Breast epithelium (tissue), 4 donors: ENCODE data around the gene DHRS12. TPM values are rescaled to one million over a fixed set of nuclear protein-coding genes. Genes with fewer than 3 reads are reported as not detected.

Experiments
- DNase-seq, 2 donors: peaks; one replicate each; pipeline ENCODE4 v3.0.0-alpha.2; 2019; ENCODE audit warnings: low spot score in 2 of 2
- H3K27ac ChIP-seq, 2 donors: fragments of 200-600 bp; sonication (generic) in 1 of 2; one replicate each; pipeline ENCODE4 v1.5.1; 2016 to 2019; ENCODE audit warnings: mild to moderate bottlenecking in 1 of 2
- H3K27me3 ChIP-seq, 2 donors: fragments of 200-600 bp; sonication (generic) in 1 of 2; one replicate each; pipeline versions ENCODE4 v1.5.1 to v1.6.0; 2017 to 2019; ENCODE audit warnings: control low read depth in 1 of 2, mild to moderate bottlenecking in 1 of 2
- H3K36me3 ChIP-seq: fragments of 200-600 bp; one replicate; pipeline ENCODE4 v1.5.1; 2019
- H3K4me1 ChIP-seq, 2 donors: fragments of 200-600 bp; sonication (generic); one replicate each; pipeline ENCODE4 v1.5.1; 2016 to 2019; ENCODE audit warnings: control low read depth in 1 of 2
- H3K4me3 ChIP-seq, 3 donors: fragments of 200-600 bp; sonication (generic); 1 replicate in 2 of 3; 2 replicates in 1 of 3; pipeline ENCODE4 v1.5.1; 2016 to 2019; ENCODE audit warnings: mild to moderate bottlenecking in 3 of 3, moderate library complexity in 2 of 3
- H3K9me3 ChIP-seq, 2 donors: fragments of 200-600 bp; sonication (generic) in 1 of 2; one replicate each; pipeline ENCODE4 v1.5.1; 2016 to 2019; ENCODE audit warnings: control low read depth in 1 of 2
- CTCF ChIP-seq, 3 donors: fragments of 450-650 bp; IDR thresholded peaks; one replicate each; pipeline ENCODE4 v1.5.1; 2016 to 2017; ENCODE audit warnings: antibody characterized with exemption in 3 of 3, mild to moderate bottlenecking in 3 of 3, moderate library complexity in 3 of 3
- POLR2A ChIP-seq: fragments of 450-650 bp; IDR thresholded peaks from one replicate; pipeline ENCODE4 v1.6.1; 2016; ENCODE audit warnings: antibody characterized with exemption, mild to moderate bottlenecking, moderate library complexity
- POLR2AphosphoS5 ChIP-seq, 3 donors: sonication (generic); formaldehyde crosslinking; IDR thresholded peaks; one replicate each; pipeline ENCODE4 v1.6.1; 2017; ENCODE audit warnings: antibody characterized with exemption in 3 of 3
- intact Hi-C: fragments of 100-400 bp; cut with DNase I; formaldehyde crosslinking; loops from one replicate; pipeline ENCODE4 v1.15.1; 2023; ENCODE audit warnings: low total_unique reads
- total RNA-seq, 3 donors: library from RNA; depleted of rRNA; stranded (reverse); fragments of >200 nt; gene quantifications; one replicate each; pipeline ENCODE4 v1.1.0, GENCODE V29; 2016

DHRS12 gene
- total RNA-seq, 3 donors from 2014 or later, result 16.2 to 35.7 (median 16.4) TPM

GRCh38 chr13:51721496-51721895, 82.5 kb downstream of the DHRS12 start:
- Histone ChIP-seq H3K36me3 (no peaks in the 10 kb centered on the region), H3K4me1 (no peaks in the 10 kb centered on the region), H3K4me3 (no peak overlapping the region), H3K9me3 (no peaks in the 10 kb centered on the region), H3K27me3 (no peaks in the 10 kb centered on the region), H3K27ac (peak overlapping the region; percentile 37 to 78)
- TF ChIP-seq CTCF (IDR thresholded peaks at IDR 0.05) (no peak), POLR2A (no peak), POLR2AphosphoS5 (IDR thresholded peaks at IDR 0.05) (peak in 1 of 3 donors; percentile 33)
- peak in 1 of 2 donors; percentile 37 for DNase-seq
- intact Hi-C loops, result no loop called here

DNA sequence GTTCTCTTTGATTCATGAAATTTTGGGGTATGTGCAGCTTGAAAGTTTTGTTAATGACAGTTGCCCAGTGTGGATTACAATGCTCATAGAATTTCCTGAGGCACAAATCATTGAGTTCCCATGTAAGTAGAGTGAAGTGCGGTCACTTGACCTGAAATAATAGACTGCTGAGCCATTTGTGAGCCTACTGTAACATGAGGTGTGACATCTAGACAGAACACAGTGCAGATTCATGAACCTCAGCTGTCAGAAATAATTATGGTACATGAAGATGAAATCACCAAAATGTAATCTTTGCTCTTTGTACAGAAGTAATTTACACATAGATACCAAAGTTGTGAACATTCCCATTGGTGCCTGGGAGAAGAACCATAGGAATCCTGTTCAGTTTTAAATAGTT, 84.6 kb downstream of the DHRS12 start:
- TF ChIP-seq POLR2A (no peak), CTCF (IDR thresholded peaks at IDR 0.05) (no peak), POLR2AphosphoS5 (IDR thresholded peaks at IDR 0.05) (no peak)
- no peak for DNase-seq
- Histone ChIP-seq H3K27ac (no peak overlapping the region), H3K4me3 (no peak overlapping the region), H3K27me3 (no peaks in the 10 kb centered on the region), H3K4me1 (no peaks in the 10 kb centered on the region), H3K36me3 (no peaks in the 10 kb centered on the region), H3K9me3 (no peaks in the 10 kb centered on the region)
- intact Hi-C loops, result no loop called here

Other genes with a start within 250 kb of the DHRS12 start
- gene WDFY2, start 219.7 kb downstream of the DHRS12 start, total RNA-seq, result 10 to 100 TPM; 21.0 to 27.7 (median 21.4) TPM
- gene TMEM272, start 41.0 kb upstream of the DHRS12 start, total RNA-seq, result under 1 TPM in 2 of 3 donors, not detected in 1; under 0.01 to 0.16 TPM
- gene CCDC70, start 57.8 kb upstream of the DHRS12 start, total RNA-seq, result not detected
- 1 to 10 TPM; 6.9 to 9.2 (median 7.2) TPM for gene ATP7B, start 207.3 kb upstream of the DHRS12 start, total RNA-seq
- gene ALG11, start 208.2 kb upstream of the DHRS12 start, total RNA-seq, result 10 to 100 TPM; 25.6 to 29.0 (median 28.1) TPM
- 10 to 100 TPM; 17.3 to 22.2 (median 20.3) TPM for gene UTP14C, start 220.5 kb upstream of the DHRS12 start, total RNA-seq